Measurements from ENCODE around the gene RIN3.

Gene RIN3

GRCh38 chr14:92724516-92725340 is 211.1 kb downstream of the RIN3 start:
- no peak for TF ChIP-seq CTCF (IDR thresholded peaks at IDR 0.05; ENCODE audit: unreplicated experiment in 3 of 3)
- H3K27me3 Mint-ChIP-seq (ENCODE audit: low read depth) = no peaks in the 10 kb centered on the region
- H3K27ac Mint-ChIP-seq = no peak overlapping the region
- peaks cover 53% of the 10 kb centered on the region for H3K36me3 Mint-ChIP-seq (ENCODE audit: low read depth)
- H3K4me3 Mint-ChIP-seq = no peak overlapping the region
- H3K4me1 Mint-ChIP-seq = peaks cover 14% of the 10 kb centered on the region
- H3K9me3 Mint-ChIP-seq = no peaks in the 10 kb centered on the region

- no peaks in the 10 kb centered on the region for H3K27me3 Mint-ChIP-seq (ENCODE audit: low read depth)
- TF ChIP-seq CTCF (IDR thresholded peaks at IDR 0.05; ENCODE audit: unreplicated experiment in 3 of 3) = no peak
- peaks cover 59% of the 10 kb centered on the region for H3K36me3 Mint-ChIP-seq (ENCODE audit: low read depth)
- no peak overlapping the region for H3K27ac Mint-ChIP-seq
- H3K4me1 Mint-ChIP-seq = peaks cover 16% of the 10 kb centered on the region
- no peak overlapping the region for H3K4me3 Mint-ChIP-seq
- no peaks in the 10 kb centered on the region for H3K9me3 Mint-ChIP-seq
Measured at GRCh38 chr14:92726135-92726932, 212.8 kb downstream of the RIN3 start.

- no peak overlapping the region for H3K4me3 Mint-ChIP-seq
- peaks cover 16% of the 10 kb centered on the region for H3K4me1 Mint-ChIP-seq
- peaks cover 59% of the 10 kb centered on the region for H3K36me3 Mint-ChIP-seq (ENCODE audit: low read depth)
- no peak overlapping the region for H3K27ac Mint-ChIP-seq
- no peak for TF ChIP-seq CTCF (IDR thresholded peaks at IDR 0.05; ENCODE audit: unreplicated experiment in 3 of 3)
- H3K27me3 Mint-ChIP-seq (ENCODE audit: low read depth) = no peaks in the 10 kb centered on the region
- H3K9me3 Mint-ChIP-seq = peaks cover 5% of the 10 kb centered on the region
Measured at GRCh38 chr14:92726933-92727262, 213.3 kb downstream of the RIN3 start.

GRCh38 chr14:92728759-92729364 is 215.3 kb downstream of the RIN3 start:
- H3K4me3 Mint-ChIP-seq = no peak overlapping the region
- peaks cover 16% of the 10 kb centered on the region for H3K4me1 Mint-ChIP-seq
- no peak for TF ChIP-seq CTCF (IDR thresholded peaks at IDR 0.05; ENCODE audit: unreplicated experiment in 3 of 3)
- H3K9me3 Mint-ChIP-seq = peaks cover 8% of the 10 kb centered on the region
- no peaks in the 10 kb centered on the region for H3K27me3 Mint-ChIP-seq (ENCODE audit: low read depth)
- H3K36me3 Mint-ChIP-seq (ENCODE audit: low read depth) = peaks cover 63% of the 10 kb centered on the region
- H3K27ac Mint-ChIP-seq = no peak overlapping the region

GRCh38 chr14:92729634-92730358 is 216.2 kb downstream of the RIN3 start:
- TF ChIP-seq CTCF (IDR thresholded peaks at IDR 0.05; ENCODE audit: unreplicated experiment in 3 of 3) = no peak
- H3K9me3 Mint-ChIP-seq = peaks cover 8% of the 10 kb centered on the region
- peak overlapping the region; percentile 24 to 73 (median 28) for H3K27ac Mint-ChIP-seq
- H3K4me3 Mint-ChIP-seq = no peak overlapping the region
- peaks cover 9% of the 10 kb centered on the region for H3K4me1 Mint-ChIP-seq
- peaks cover 54% of the 10 kb centered on the region for H3K36me3 Mint-ChIP-seq (ENCODE audit: low read depth)
- H3K27me3 Mint-ChIP-seq (ENCODE audit: low read depth) = no peaks in the 10 kb centered on the region

Data from nephron (organoid).